ENCODE data around the gene XCL2.

DNA sequence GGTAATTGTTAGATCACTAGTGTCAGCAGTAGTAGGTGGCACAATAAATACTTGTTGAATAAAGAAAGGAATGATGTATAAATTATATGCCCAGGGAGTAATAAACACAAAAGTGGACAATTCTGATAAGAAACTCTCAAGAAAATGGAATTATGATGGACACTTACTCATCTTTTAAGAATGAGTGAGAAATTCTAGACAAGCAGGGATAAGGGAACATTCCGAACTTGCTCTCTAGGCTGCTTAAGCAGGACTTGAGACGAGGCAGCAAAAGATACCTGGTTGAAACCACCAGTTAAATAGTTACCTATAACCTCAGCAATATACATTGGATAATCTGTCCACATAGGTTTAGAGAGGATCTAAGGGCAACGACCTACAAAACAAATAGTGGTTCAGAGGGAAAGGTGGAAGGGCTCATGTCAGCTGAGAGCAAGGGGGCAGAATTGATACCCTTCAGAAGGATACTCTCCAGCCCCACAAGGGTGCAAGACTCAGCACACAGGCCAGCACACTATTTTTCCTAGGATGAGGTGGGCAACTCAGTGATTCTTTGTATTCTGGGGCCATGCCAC is 46.3 kb downstream of the XCL2 start:
- TF ChIP-seq CTCF (IDR thresholded peaks at IDR 0.05) (no peak), POLR2A (IDR thresholded peaks at IDR 0.05) (no peak)
